Stimulated activated naive CD8-positive, alpha-beta T cell treated with anti-CD3 and anti-CD28 coated beads, Interleukin-15, amount 100 ng/mL, for 72 hours (primary cell): ENCODE data around the gene SLC43A2.
A peak's percentile ranks its signal among the peaks of the same experiment; 100 is the strongest.

ENCODE experiments used
- ATAC-seq: fragments of 150-1000 bp; cut with Tn5 transposase; 2 replicates; pipeline ENCODE4 v1.10.0; 2021; ENCODE audit warnings: mild to moderate bottlenecking, moderate library complexity
- DNase-seq, 2 donors: peaks; one replicate each; pipeline ENCODE4 v3.0.0; 2021 to 2022
- H3K27ac Mint-ChIP-seq, 2 donors: one replicate each; pipeline ENCODE4 v1.8.0; 2022; ENCODE audit warnings: mild to moderate bottlenecking in 2 of 2, mixed read lengths in 2 of 2, moderate library complexity in 2 of 2
- H3K27me3 Mint-ChIP-seq: one replicate; pipeline ENCODE4 v1.8.0; 2022; ENCODE audit warnings: mixed read lengths
- H3K4me1 Mint-ChIP-seq: one replicate; pipeline ENCODE4 v1.8.0; 2022; ENCODE audit warnings: mild to moderate bottlenecking, mixed read lengths
- H3K4me3 Mint-ChIP-seq, 2 donors: one replicate each; pipeline ENCODE4 v1.8.0; 2022; ENCODE audit warnings: mild to moderate bottlenecking in 2 of 2, mixed read lengths in 2 of 2, moderate library complexity in 1 of 2
- H3K9me3 Mint-ChIP-seq, 2 donors: one replicate each; pipeline ENCODE4 v1.8.0; 2022; ENCODE audit warnings: mixed read lengths in 2 of 2

SLC43A2 gene

GRCh38 chr17:1612400-1612799 is 16.2 kb downstream of the SLC43A2 start:
- Mint-ChIP-seq H3K27ac (no peak overlapping the region), H3K4me3 (no peak overlapping the region), H3K27me3 (no peaks in the 10 kb centered on the region), H3K9me3 (no peaks in the 10 kb centered on the region), H3K4me1 (peaks cover 16% of the 10 kb centered on the region)
- ATAC-seq (no peak), DNase-seq (no peak)

GRCh38 chr17:1611715-1612114 is 16.9 kb downstream of the SLC43A2 start:
- H3K4me3 Mint-ChIP-seq: no peak overlapping the region
- H3K27me3 Mint-ChIP-seq: no peaks in the 10 kb centered on the region
- H3K27ac Mint-ChIP-seq: no peak overlapping the region
- DNase-seq: no peak
- H3K4me1 Mint-ChIP-seq: peaks cover 22% of the 10 kb centered on the region
- H3K9me3 Mint-ChIP-seq: no peaks in the 10 kb centered on the region
- no peak for ATAC-seq

- H3K27ac Mint-ChIP-seq: peak overlapping the region; percentile 67 to 89
- no peaks in the 10 kb centered on the region for H3K9me3 Mint-ChIP-seq
- DNase-seq (no peak), ATAC-seq (no peak)
- H3K4me3 Mint-ChIP-seq: no peak overlapping the region
- peaks cover 46% of the 10 kb centered on the region for H3K4me1 Mint-ChIP-seq
- H3K27me3 Mint-ChIP-seq: peaks cover 12% of the 10 kb centered on the region
Observed at GRCh38 chr17:1608676-1609075, 20.0 kb downstream of the SLC43A2 start.

- Mint-ChIP-seq H3K4me1 (peaks cover 46% of the 10 kb centered on the region), H3K4me3 (peak overlapping the region; percentile 20 to 80), H3K9me3 (no peaks in the 10 kb centered on the region), H3K27ac (peak overlapping the region in 1 of 2 donors; percentile 97), H3K27me3 (peaks cover 12% of the 10 kb centered on the region)
- DNase-seq (peak in 1 of 2 donors; percentile 13), ATAC-seq (peak; percentile 26)
Observed at GRCh38 chr17:1607971-1608320, 20.7 kb downstream of the SLC43A2 start.

- DNase-seq: peak in 1 of 2 donors; percentile 49
- Mint-ChIP-seq H3K27ac (peak overlapping the region; percentile 81 to 97), H3K4me3 (peak overlapping the region; percentile 56 to 80), H3K27me3 (peaks cover 12% of the 10 kb centered on the region), H3K9me3 (peaks cover 0 to 5% of the 10 kb centered on the region in 2 donors), H3K4me1 (peaks cover 46% of the 10 kb centered on the region)
- no peak for ATAC-seq
Observed at GRCh38 chr17:1606352-1606985, 22.2 kb downstream of the SLC43A2 start.

- H3K27me3 Mint-ChIP-seq: peaks cover 12% of the 10 kb centered on the region
- peak overlapping the region in 1 of 2 donors; percentile 52 for H3K27ac Mint-ChIP-seq
- peaks cover 0 to 9% of the 10 kb centered on the region in 2 donors for H3K9me3 Mint-ChIP-seq
- ATAC-seq: no peak
- H3K4me1 Mint-ChIP-seq: peaks cover 46% of the 10 kb centered on the region
- no peak for DNase-seq
- peak overlapping the region; percentile 56 to 58 for H3K4me3 Mint-ChIP-seq
Observed at GRCh38 chr17:1605681-1606351, 22.8 kb downstream of the SLC43A2 start.

- Mint-ChIP-seq H3K27me3 (peaks cover 12% of the 10 kb centered on the region), H3K4me3 (peak overlapping the region; percentile 51 to 66), H3K27ac (peak overlapping the region; percentile 78 to 96), H3K9me3 (peaks cover 0 to 9% of the 10 kb centered on the region in 2 donors), H3K4me1 (peaks cover 46% of the 10 kb centered on the region)
- peak in 1 of 2 donors; percentile 22 for DNase-seq
- ATAC-seq: no peak
Observed at GRCh38 chr17:1604831-1605528, 23.7 kb downstream of the SLC43A2 start.

- Mint-ChIP-seq H3K9me3 (peaks cover 0 to 9% of the 10 kb centered on the region in 2 donors), H3K4me1 (peaks cover 23% of the 10 kb centered on the region), H3K27ac (no peak overlapping the region), H3K4me3 (no peak overlapping the region), H3K27me3 (peaks cover 12% of the 10 kb centered on the region)
- ATAC-seq (no peak), DNase-seq (no peak)
Observed at GRCh38 chr17:1601571-1601970, 27.1 kb downstream of the SLC43A2 start.

GRCh38 chr17:1598399-1599095 is 30.1 kb downstream of the SLC43A2 start:
- Mint-ChIP-seq H3K27ac (no peak overlapping the region), H3K4me3 (no peak overlapping the region), H3K27me3 (no peaks in the 10 kb centered on the region)

GRCh38 chr17:1597861-1598342 is 30.7 kb downstream of the SLC43A2 start:
- ATAC-seq (no peak), DNase-seq (no peak)
- no peak overlapping the region for H3K4me3 Mint-ChIP-seq
- H3K9me3 Mint-ChIP-seq: peaks cover 0 to 9% of the 10 kb centered on the region in 2 donors
- no peak overlapping the region for H3K27ac Mint-ChIP-seq
- peaks cover 14% of the 10 kb centered on the region for H3K4me1 Mint-ChIP-seq
- H3K27me3 Mint-ChIP-seq: no peaks in the 10 kb centered on the region

More at GRCh38 chr17:1598399-1599095, 30.1 kb downstream of the SLC43A2 start:
- Mint-ChIP-seq H3K9me3 (peaks cover 0 to 9% of the 10 kb centered on the region in 2 donors), H3K4me1 (peaks cover 7% of the 10 kb centered on the region)
- DNase-seq (no peak), ATAC-seq (no peak)

- H3K4me3 Mint-ChIP-seq: peak overlapping the region in 1 of 2 donors; percentile 74
- no peaks in the 10 kb centered on the region for H3K9me3 Mint-ChIP-seq
- no peak for ATAC-seq
- no peak overlapping the region for H3K27ac Mint-ChIP-seq
- no peak for DNase-seq
- H3K4me1 Mint-ChIP-seq: peaks cover 31% of the 10 kb centered on the region
- H3K27me3 Mint-ChIP-seq: no peaks in the 10 kb centered on the region
Observed at GRCh38 chr17:1593630-1593931, 35.1 kb downstream of the SLC43A2 start.

- Mint-ChIP-seq H3K27me3 (no peaks in the 10 kb centered on the region), H3K9me3 (no peaks in the 10 kb centered on the region), H3K4me1 (peaks cover 31% of the 10 kb centered on the region), H3K27ac (peak overlapping the region; percentile 88 to 97), H3K4me3 (peak overlapping the region; percentile 74 to 79)
- ATAC-seq (peak; percentile 73), DNase-seq (no peak)
Observed at GRCh38 chr17:1592751-1593629, 35.6 kb downstream of the SLC43A2 start.

GRCh38 chr17:1591474-1592090 is 37.1 kb downstream of the SLC43A2 start:
- no peak overlapping the region for H3K4me3 Mint-ChIP-seq
- ATAC-seq (no peak), DNase-seq (no peak)
- peaks cover 31% of the 10 kb centered on the region for H3K4me1 Mint-ChIP-seq
- H3K27me3 Mint-ChIP-seq: no peaks in the 10 kb centered on the region
- no peak overlapping the region for H3K27ac Mint-ChIP-seq
- H3K9me3 Mint-ChIP-seq: no peaks in the 10 kb centered on the region

- Mint-ChIP-seq H3K27ac (no peak overlapping the region), H3K4me3 (no peak overlapping the region), H3K9me3 (no peaks in the 10 kb centered on the region), H3K27me3 (no peaks in the 10 kb centered on the region), H3K4me1 (peaks cover 31% of the 10 kb centered on the region)
- peak; percentile 57 for ATAC-seq
- DNase-seq: no peak
Observed at GRCh38 chr17:1590747-1591473, 37.7 kb downstream of the SLC43A2 start.
